Measurements from ENCODE around the gene ENDOU. TPM values are rescaled to one million over a fixed set of nuclear protein-coding genes. Genes with fewer than 3 reads are reported as not detected.

Gene ENDOU
- total and polyA plus RNA-seq, 8 donors, result 1.8 to 7.6 TPM; not detected in 6

GRCh38 chr12:47766502-47767215, 41.4 kb upstream of the ENDOU start:
- DNase-seq, result no peak
- intact Hi-C loops (cut with DNase I; ENCODE audit: low total_unique reads), result loop anchor here (10.0 kb wide), 1 partner anchor 52 kb away; no protein-coding TSS in a partner anchor
- WGBS, 5 donors, result 56 to 73% (median 62%) methylated on average over 5 of the region's 5 CpGs
- TF ChIP-seq CTCF (IDR thresholded peaks at IDR 0.05) (no peak), EP300 (IDR thresholded peaks at IDR 0.05) (no peak), POLR2AphosphoS5 (IDR thresholded peaks at IDR 0.05) (no peak), POLR2A (IDR thresholded peaks at IDR 0.05) (no peak)
- Histone ChIP-seq H3K9me3 (no peaks in the 10 kb centered on the region), H3K4me3 (no peak overlapping the region), H3K27me3 (no peaks in the 10 kb centered on the region), H3K4me1 (peaks cover 0 to 35% (median 3%) of the 10 kb centered on the region in 4 donors), H3K27ac (no peak overlapping the region), H3K36me3 (no peaks in the 10 kb centered on the region)

GRCh38 chr12:47763481-47764346, 38.4 kb upstream of the ENDOU start:
- no peak overlapping the region for H3K4me3 ChIP-seq
- no peak for TF ChIP-seq POLR2AphosphoS5 (IDR thresholded peaks at IDR 0.05)
- no peak for TF ChIP-seq CTCF (IDR thresholded peaks at IDR 0.05)
- no peak for TF ChIP-seq EP300 (IDR thresholded peaks at IDR 0.05)
- no peak for TF ChIP-seq POLR2A (IDR thresholded peaks at IDR 0.05)
- H3K9me3 ChIP-seq, result no peaks in the 10 kb centered on the region
- H3K36me3 ChIP-seq, result no peaks in the 10 kb centered on the region
- DNase-seq, result no peak
- intact Hi-C loops (cut with DNase I; ENCODE audit: low total_unique reads), result loop anchor here (10.0 kb wide), 1 partner anchor 49 kb away; no protein-coding TSS in a partner anchor
- H3K27me3 ChIP-seq, result no peaks in the 10 kb centered on the region
- H3K4me1 ChIP-seq, result peaks cover 7 to 40% (median 14%) of the 10 kb centered on the region in 4 donors
- no peak overlapping the region for H3K27ac ChIP-seq
- 75 to 90% (median 82%) methylated on average over 7 to 8 of the region's 8 CpGs for WGBS, 5 donors

- H3K27ac ChIP-seq, result no peak overlapping the region
- H3K4me3 ChIP-seq, result no peak overlapping the region
- WGBS, 5 donors, result 75 to 89% (median 79%) methylated on average over 3 of the region's 3 CpGs
- H3K27me3 ChIP-seq, result no peaks in the 10 kb centered on the region
- H3K4me1 ChIP-seq, result peaks cover 14 to 47% (median 21%) of the 10 kb centered on the region in 4 donors
- intact Hi-C loops (cut with DNase I; ENCODE audit: low total_unique reads), result loop anchor here (10.0 kb wide), 1 partner anchor 48 kb away; no protein-coding TSS in a partner anchor
- TF ChIP-seq EP300 (IDR thresholded peaks at IDR 0.05) (no peak), POLR2AphosphoS5 (IDR thresholded peaks at IDR 0.05) (no peak)
- no peaks in the 10 kb centered on the region for H3K9me3 ChIP-seq
- H3K36me3 ChIP-seq, result no peaks in the 10 kb centered on the region
- no peak for DNase-seq
These were observed 37.7 kb upstream of the ENDOU start for GRCh38 chr12:47762850-47763465.

GRCh38 chr12:47758834-47759690, 33.8 kb upstream of the ENDOU start, which contains the start of gene RAPGEF3:
Gene RAPGEF3, minus strand, starts transcription at chr12:47758880. Its CDS starts 324 bp downstream, at chr12:47758556.
- WGBS, 5 donors, result 0 to 2% (median 0%) methylated on average over 33 to 57 of the region's 57 CpGs

More at GRCh38 chr12:47758834-47759690, 33.8 kb upstream of the ENDOU start, which contains the start of gene RAPGEF3:
- TF ChIP-seq EP300 (IDR thresholded peaks at IDR 0.05), result no peak
- peak in 5 of 7 experiments; percentile 3 to 45 (median 40) for TF ChIP-seq CTCF (IDR thresholded peaks at IDR 0.05)
- no peak for TF ChIP-seq POLR2A (IDR thresholded peaks at IDR 0.05)
- peak; percentile 4 to 49 (median 34) for TF ChIP-seq POLR2AphosphoS5 (IDR thresholded peaks at IDR 0.05)
- DNase-seq, result peak; percentile 93 to 95
- Histone ChIP-seq H3K4me1 (peaks cover 41 to 65% (median 57%) of the 10 kb centered on the region in 4 donors), H3K36me3 (no peaks in the 10 kb centered on the region), H3K9me3 (no peaks in the 10 kb centered on the region), H3K27ac (peak within 1 kb of the TSS; percentile 86 to 88 (median 88)), H3K27me3 (no peaks in the 10 kb centered on the region), H3K4me3 (peak within 1 kb of the TSS; percentile 57 to 75 (median 60))
- intact Hi-C loops (cut with DNase I; ENCODE audit: low total_unique reads), result no loop called here

All from stomach (tissue), 9 donors.